GM12878 (cell line): ENCODE measurements around the gene RSAD2. TPM values are rescaled to one million over a fixed set of nuclear protein-coding genes. Genes with fewer than 3 reads are reported as not detected.

Experiments used
- ATAC-seq: fragments of 200-7000 bp; cut with Tn5 transposase; 3 replicates; pipeline ENCODE4 v1.9.1; 2020; ENCODE audit warnings: mild to moderate bottlenecking, moderate library complexity
- BruUV-seq: library from RNA; stranded (reverse); fragments of 400-500 nt; replicated peaks from 2 replicates; lab custom pipeline; 2021; lab: Mats Ljungman, UMichigan
- CTCF ChIA-PET: fragments of 300-600 bp; sonication (Branson Sonifier 250); formaldehyde crosslinking; extraction: SDS; loops from one replicate; lab custom pipeline; 2021; ENCODE audit warnings: inconsistent platforms; lab: Yijun Ruan, JAX
- POLR2A ChIA-PET: fragments of 350-600 bp; formaldehyde crosslinking; extraction: SDS; loops from one replicate; lab custom pipeline; 2021; ENCODE audit warnings: inconsistent platforms; lab: Charles Lee
- RAD21 ChIA-PET: fragments of 300-600 bp; sonication (Branson Sonifier 250); formaldehyde crosslinking; loops from one replicate; lab custom pipeline; 2023; ENCODE audit warnings: antibody characterized with exemption; ENCODE audit not compliant: unreplicated experiment; lab: Charles Lee
- SMC1A ChIA-PET: fragments of 300-600 bp; sonication (Branson Sonifier 250); formaldehyde crosslinking; loops from one replicate; lab custom pipeline; 2023; ENCODE audit not compliant: unreplicated experiment, uncharacterized antibody; lab: Charles Lee
- DNase-seq: peaks from one replicate; pipeline ENCODE4 v3.0.0-alpha.2; 2011; ENCODE audit warnings: low read depth, low spot score
- FAIRE-seq: peaks from 3 replicates; lab custom pipeline; 2011; peaks lifted over from hg19 to GRCh38; lab: Jason Lieb, UNC
- H2AFZ ChIP-seq: 2 replicates; pipeline ENCODE4 v1.6.0; 2011; ENCODE audit warnings: low read depth, low read length, control low read depth; ENCODE audit not compliant: control insufficient read depth
- H3K27ac ChIP-seq: 2 replicates; pipeline ENCODE4 v1.5.1; 2011; ENCODE audit warnings: control low read depth; ENCODE audit not compliant: control insufficient read depth, insufficient read depth
- H3K27me3 ChIP-seq, 2 experiments: replicated peaks in 1 of 2; 2 replicates each; pipeline versions ENCODE4 v1.6.0 to v1.6.1; 2011; ENCODE audit warnings: low read length in 1 of 2; ENCODE audit not compliant: control insufficient read depth in 2 of 2, insufficient read depth in 2 of 2
- H3K36me3 ChIP-seq, 2 experiments: 2 replicates each; pipeline ENCODE4 v1.5.1; 2011; ENCODE audit warnings: low read length in 1 of 2; ENCODE audit not compliant: control insufficient read depth in 2 of 2, insufficient read depth in 2 of 2
- H3K4me1 ChIP-seq: 2 replicates; pipeline ENCODE4 v1.6.1; 2011; ENCODE audit warnings: mild to moderate bottlenecking, low read length, moderate library complexity, mixed read lengths; ENCODE audit not compliant: control insufficient read depth, insufficient read depth
- H3K4me2 ChIP-seq: 2 replicates; pipeline ENCODE4 v1.6.0; 2011; ENCODE audit warnings: control low read depth; ENCODE audit not compliant: control insufficient read depth, insufficient read depth
- H3K4me3 ChIP-seq: fragments of 200-600 bp; sonication (generic); 2 replicates; pipeline ENCODE4 v1.5.1; 2016
- H3K79me2 ChIP-seq: 2 replicates; pipeline ENCODE4 v1.6.0; 2011; ENCODE audit warnings: low read length; ENCODE audit not compliant: control insufficient read depth, insufficient read depth
- H3K9ac ChIP-seq: 2 replicates; pipeline ENCODE4 v1.8.0; 2011; ENCODE audit warnings: low read length, control low read depth, mixed read lengths; ENCODE audit not compliant: control insufficient read depth, insufficient read depth
- H3K9me3 ChIP-seq: replicated peaks from 3 replicates; pipeline ENCODE4 v1.5.1; 2011; ENCODE audit warnings: mild to moderate bottlenecking, low read length; ENCODE audit not compliant: control insufficient read depth, insufficient read depth
- H4K20me1 ChIP-seq: 2 replicates; pipeline ENCODE4 v1.6.0; 2011; ENCODE audit not compliant: control insufficient read depth, insufficient read depth
- BHLHE40 ChIP-seq, 2 experiments: fragments of 450-650 bp in 1 of 2; IDR thresholded peaks; 2 replicates each; pipeline ENCODE4 v1.6.1; 2011 to 2017; ENCODE audit warnings: low read depth in 2 of 2, borderline replicate concordance in 1 of 2, improper control_type of control experiment in 1 of 2, low read length in 1 of 2, mild to moderate bottlenecking in 1 of 2
- BMI1 ChIP-seq: fragments of 450-650 bp; IDR thresholded peaks from 2 replicates; pipeline ENCODE4 v1.6.1; 2016; ENCODE audit warnings: mild to moderate bottlenecking, moderate library complexity, borderline replicate concordance
- CBX5 ChIP-seq: sonication (generic); IDR thresholded peaks from 2 replicates; pipeline ENCODE4 v1.6.1; 2016; ENCODE audit warnings: low read depth, moderate library complexity, mild to moderate bottlenecking, inconsistent platforms
- E2F8 ChIP-seq: fragments of 450-650 bp; IDR thresholded peaks from 2 replicates; pipeline ENCODE4 v1.6.1; 2018; ENCODE audit warnings: mild to moderate bottlenecking, low read depth, moderate library complexity; ENCODE audit not compliant: partially characterized antibody
- EGR1 ChIP-seq, 2 experiments: IDR thresholded peaks; 1 replicate in 1 of 2; 2 replicates in 1 of 2; pipeline ENCODE4 v1.6.1; 2011 to 2012; ENCODE audit warnings: low read depth in 2 of 2, low read length in 2 of 2, borderline replicate concordance in 1 of 2, mild to moderate bottlenecking in 1 of 2, moderate library complexity in 1 of 2
- EP300 ChIP-seq, 2 experiments: fragments of 150-350 bp in 1 of 2; IDR thresholded peaks; 2 replicates each; pipeline ENCODE4 v1.6.1; 2011 to 2012; ENCODE audit warnings: low read depth in 2 of 2, low read length in 2 of 2, borderline replicate concordance in 1 of 2, improper control_type of control experiment in 1 of 2, inconsistent platforms in 1 of 2; ENCODE audit not compliant: control insufficient read depth in 1 of 2
- HCFC1 ChIP-seq: fragments of 150-350 bp; IDR thresholded peaks from 2 replicates; pipeline ENCODE4 v1.6.1; 2014; ENCODE audit warnings: low read length
- HDAC6 ChIP-seq: fragments of 200-600 bp; sonication (generic); IDR thresholded peaks from one replicate; pipeline ENCODE4 v1.8.0; 2017; ENCODE audit warnings: antibody characterized with exemption; ENCODE audit not compliant: unreplicated experiment
- IRF4 ChIP-seq: IDR thresholded peaks from 2 replicates; pipeline ENCODE4 v1.6.1; 2011; ENCODE audit warnings: low read depth, low read length
- MEF2B ChIP-seq: fragments of 450-650 bp; IDR thresholded peaks from 2 replicates; pipeline ENCODE4 v1.6.1; 2018; ENCODE audit warnings: mild to moderate bottlenecking, moderate library complexity; ENCODE audit not compliant: partially characterized antibody, poor library complexity, severe bottlenecking
- RELB ChIP-seq: fragments of 450-650 bp; IDR thresholded peaks from 2 replicates; pipeline ENCODE4 v1.6.1; 2017; ENCODE audit warnings: low read depth, mild to moderate bottlenecking, moderate library complexity
- SMARCA5 ChIP-seq: fragments of 450-650 bp; IDR thresholded peaks from 2 replicates; pipeline ENCODE4 v1.6.1; 2017; ENCODE audit warnings: mild to moderate bottlenecking
- TARDBP ChIP-seq: IDR thresholded peaks from 2 replicates; pipeline ENCODE4 v1.6.1; 2016; ENCODE audit warnings: borderline replicate concordance
- ZBED1 ChIP-seq: IDR thresholded peaks from 2 replicates; pipeline ENCODE4 v1.6.1; 2016; ENCODE audit warnings: borderline replicate concordance
- ZSCAN29 ChIP-seq: fragments of 450-650 bp; IDR thresholded peaks from 2 replicates; pipeline ENCODE4 v1.6.1; 2017; ENCODE audit warnings: mild to moderate bottlenecking, moderate library complexity
- WGBS: methylation state at CpG from one replicate; pipeline ENCODE4 v1.1.6; 2016; ENCODE audit warnings: low lambda C conversion rate; ENCODE audit not compliant: insufficient replicate concordance, insufficient coverage; ENCODE audit errors: missing lambda C conversion rate; 5-methylcytosine and 5-hydroxymethylcytosine counted together
- in situ Hi-C: fragments of 300-500 bp; cut with MboI; formaldehyde crosslinking; loops from 9 replicates; pipeline ENCODE4 v1.14.3; 2018; ENCODE audit warnings: mixed read lengths
- intact Hi-C: fragments of 100-400 bp; cut with micrococcal nuclease; formaldehyde crosslinking; loops from one replicate; pipeline ENCODE4 v1.14.2; 2022; ENCODE audit not compliant: unreplicated experiment
- polyA plus RNA-seq, 11 experiments: library from polyadenylated mRNA; depleted of rRNA in 4 of 11; unstranded in 6 of 11; stranded (reverse) in 5 of 11; fragments of >200 nt; fragmentation: Nextera tagmentation in 4 of 11; fragmentation: Illumina TruSeq in 1 of 11; extraction: Ambion mirVana in 4 of 11; extraction: Trizol in 1 of 11; gene quantifications; 1 replicate in 1 of 11; 2 replicates in 10 of 11; pipeline versions ENCODE4 v1.2.1 to v1.2.3, GENCODE V29; 2011 to 2016; ENCODE audit warnings: inconsistent platforms in 2 of 11, missing spikeins in 2 of 11, low read depth in 1 of 11
- total RNA-seq, 4 experiments: library from RNA; depleted of rRNA in 3 of 4; stranded (reverse); fragments of >200 nt in 3 of 4; fragmentation: Illumina TruSeq in 1 of 4; extraction: Trizol in 1 of 4; gene quantifications; 2 replicates each; pipeline versions ENCODE4 v1.2.1 to v1.2.3, GENCODE V29; 2013 to 2021
- TF ChIP-seq, protein P1 (sequence below): fragments of 150-350 bp; IDR thresholded peaks from 2 replicates; pipeline ENCODE4 v1.6.1; 2014; ENCODE audit warnings: mild to moderate bottlenecking, low read depth, low read length
- TF ChIP-seq, protein P2 (sequence below): fragments of 450-650 bp; IDR thresholded peaks from 2 replicates; pipeline ENCODE4 v1.6.1; 2017; ENCODE audit warnings: mild to moderate bottlenecking

Gene RSAD2
- total and polyA plus RNA-seq, 10 of the 15 experiments (the other 5 are each of a cell fraction or from before 2014, with no cell fraction given), result 0.24 to 0.90 (median 0.69) TPM

DNA sequence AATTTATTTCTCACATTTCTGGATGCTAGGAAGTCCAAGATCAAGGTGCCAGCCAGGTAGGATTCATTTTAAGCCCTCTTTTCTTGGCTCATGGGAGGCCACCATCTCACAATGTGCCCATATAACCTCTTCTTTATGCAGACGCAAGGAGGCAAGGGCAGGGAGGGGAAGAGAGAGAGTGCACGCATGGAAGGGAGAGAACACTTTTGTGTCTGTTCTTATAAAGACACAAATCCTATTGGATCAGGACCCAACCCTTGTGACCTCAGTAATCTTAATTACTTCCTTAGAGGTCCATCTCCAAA lies 44.3 kb upstream of the RSAD2 start:
- no peaks in the 10 kb centered on the region for H3K4me1 ChIP-seq
- H3K27ac ChIP-seq, result no peak overlapping the region
- RAD21 ChIA-PET, result no interaction called here
- no peak overlapping the region for H3K4me3 ChIP-seq
- peaks cover 2% of the 10 kb centered on the region for H3K9me3 ChIP-seq
- CTCF ChIA-PET, result no interaction called here
- in situ Hi-C loops, result no loop called here
- H3K27me3 ChIP-seq, result no peaks in the 10 kb centered on the region
- H4K20me1 ChIP-seq, result no peaks in the 10 kb centered on the region
- no TSS peak for BruUV-seq
- no peaks in the 10 kb centered on the region for H3K36me3 ChIP-seq
- FAIRE-seq (no peak), ATAC-seq (no peak), DNase-seq (no peak)
- 100% methylated on average over 2 of the region's 2 CpGs for WGBS
- intact Hi-C loops, result no loop called here
- no peaks in the 10 kb centered on the region for H3K79me2 ChIP-seq
- POLR2A ChIA-PET, result no interaction called here
- H2AFZ ChIP-seq, result no peak overlapping the region
- no peak overlapping the region for H3K9ac ChIP-seq
- SMC1A ChIA-PET, result no interaction called here
- no peak overlapping the region for H3K4me2 ChIP-seq
- TF ChIP-seq E2F8 (no peak), MEF2B (no peak), EGR1 (IDR thresholded peaks at IDR 0.05; ENCODE audit: borderline replicate concordance in 1 of 2, low read depth in 2 of 2, low read length in 2 of 2) (no peak), HCFC1 (no peak), BMI1 (no peak), RELB (no peak), ZBED1 (no peak), SMARCA5 (no peak), BHLHE40 (IDR thresholded peaks at IDR 0.05; ENCODE audit: borderline replicate concordance in 1 of 2, low read depth in 2 of 2, low read length in 1 of 2) (no peak), TARDBP (no peak), ZSCAN29 (no peak), CBX5 (no peak), HDAC6 (no peak), IRF4 (no peak), EP300 (IDR thresholded peaks at IDR 0.05; ENCODE audit: borderline replicate concordance in 1 of 2, control insufficient read depth in 1 of 2, low read depth in 2 of 2, low read length in 2 of 2) (no peak)
- TF ChIP-seq, protein P1, sequence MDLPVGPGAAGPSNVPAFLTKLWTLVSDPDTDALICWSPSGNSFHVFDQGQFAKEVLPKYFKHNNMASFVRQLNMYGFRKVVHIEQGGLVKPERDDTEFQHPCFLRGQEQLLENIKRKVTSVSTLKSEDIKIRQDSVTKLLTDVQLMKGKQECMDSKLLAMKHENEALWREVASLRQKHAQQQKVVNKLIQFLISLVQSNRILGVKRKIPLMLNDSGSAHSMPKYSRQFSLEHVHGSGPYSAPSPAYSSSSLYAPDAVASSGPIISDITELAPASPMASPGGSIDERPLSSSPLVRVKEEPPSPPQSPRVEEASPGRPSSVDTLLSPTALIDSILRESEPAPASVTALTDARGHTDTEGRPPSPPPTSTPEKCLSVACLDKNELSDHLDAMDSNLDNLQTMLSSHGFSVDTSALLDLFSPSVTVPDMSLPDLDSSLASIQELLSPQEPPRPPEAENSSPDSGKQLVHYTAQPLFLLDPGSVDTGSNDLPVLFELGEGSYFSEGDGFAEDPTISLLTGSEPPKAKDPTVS, result no peak
- TF ChIP-seq, protein P2, sequence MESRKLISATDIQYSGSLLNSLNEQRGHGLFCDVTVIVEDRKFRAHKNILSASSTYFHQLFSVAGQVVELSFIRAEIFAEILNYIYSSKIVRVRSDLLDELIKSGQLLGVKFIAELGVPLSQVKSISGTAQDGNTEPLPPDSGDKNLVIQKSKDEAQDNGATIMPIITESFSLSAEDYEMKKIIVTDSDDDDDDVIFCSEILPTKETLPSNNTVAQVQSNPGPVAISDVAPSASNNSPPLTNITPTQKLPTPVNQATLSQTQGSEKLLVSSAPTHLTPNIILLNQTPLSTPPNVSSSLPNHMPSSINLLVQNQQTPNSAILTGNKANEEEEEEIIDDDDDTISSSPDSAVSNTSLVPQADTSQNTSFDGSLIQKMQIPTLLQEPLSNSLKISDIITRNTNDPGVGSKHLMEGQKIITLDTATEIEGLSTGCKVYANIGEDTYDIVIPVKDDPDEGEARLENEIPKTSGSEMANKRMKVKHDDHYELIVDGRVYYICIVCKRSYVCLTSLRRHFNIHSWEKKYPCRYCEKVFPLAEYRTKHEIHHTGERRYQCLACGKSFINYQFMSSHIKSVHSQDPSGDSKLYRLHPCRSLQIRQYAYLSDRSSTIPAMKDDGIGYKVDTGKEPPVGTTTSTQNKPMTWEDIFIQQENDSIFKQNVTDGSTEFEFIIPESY, result no peak
